Bone marrow (tissue), 2 donors: ENCODE data around the gene PPP1CA.
"Not testable (repeated sequence)": the region's sequence is repeated elsewhere in the genome, so short reads cannot be mapped to it uniquely, and the experiment has no call there.

Experiments
- DNase-seq, 2 donors: peaks; one replicate each; lab custom pipeline; 2025; lab: John Stamatoyannopoulos, UW

Gene PPP1CA

GRCh38 chr11:67417425-67417824 lies 15.8 kb upstream of the PPP1CA start:
- no peak for DNase-seq

- peak in 1 of 2 donors; percentile 50 for DNase-seq
These were observed 15.0 kb upstream of the PPP1CA start for GRCh38 chr11:67416416-67417335.

GRCh38 chr11:67415501-67416304 lies 14.0 kb upstream of the PPP1CA start, which contains the start of gene CARNS1:
CARNS1 (plus strand) TSS chr11:67415678; CDS start chr11:67416200, 522 bp downstream.
- DNase-seq = no peak

- DNase-seq = no peak
These were observed 11.7 kb upstream of the PPP1CA start for GRCh38 chr11:67413266-67413849.

GRCh38 chr11:67412495-67413179 lies 11.0 kb upstream of the PPP1CA start:
- DNase-seq = no peak

- no peak for DNase-seq
These were observed 10.1 kb upstream of the PPP1CA start for GRCh38 chr11:67411785-67412152.

GRCh38 chr11:67410984-67411784 lies 9.5 kb upstream of the PPP1CA start:
- DNase-seq = no peak

- no peak for DNase-seq
These were observed 8.7 kb upstream of the PPP1CA start for GRCh38 chr11:67410369-67410831.

- DNase-seq = no peak
These were observed 8.2 kb upstream of the PPP1CA start for GRCh38 chr11:67409781-67410368.

- peak in 1 of 2 donors; percentile 57 for DNase-seq
These were observed 7.6 kb upstream of the PPP1CA start for GRCh38 chr11:67409261-67409666.

- no peak for DNase-seq
These were observed 7.0 kb upstream of the PPP1CA start for GRCh38 chr11:67408437-67409200.

- no peak for DNase-seq
These were observed 6.1 kb upstream of the PPP1CA start for GRCh38 chr11:67407688-67408163.

GRCh38 chr11:67406969-67407687 lies 5.5 kb upstream of the PPP1CA start:
- DNase-seq = no peak

- no peak for DNase-seq
These were observed 4.8 kb upstream of the PPP1CA start for GRCh38 chr11:67406420-67406968.

- DNase-seq = no peak
These were observed 4.2 kb upstream of the PPP1CA start for GRCh38 chr11:67405688-67406339.

GRCh38 chr11:67405196-67405567 lies 3.5 kb upstream of the PPP1CA start:
- DNase-seq = no peak

- no peak for DNase-seq
These were observed 3.0 kb upstream of the PPP1CA start for GRCh38 chr11:67404515-67405195.

- not testable (repeated sequence) for DNase-seq
These were observed 1.4 kb upstream of the PPP1CA start for GRCh38 chr11:67403085-67403484.
